Measurements from ENCODE around the gene LRP1. TPM values are rescaled to one million over a fixed set of nuclear protein-coding genes. Genes with fewer than 3 reads are reported as not detected.

The LRP1 gene
- total RNA-seq, 1 experiment from 2014 or later: 14.7 TPM

DNA sequence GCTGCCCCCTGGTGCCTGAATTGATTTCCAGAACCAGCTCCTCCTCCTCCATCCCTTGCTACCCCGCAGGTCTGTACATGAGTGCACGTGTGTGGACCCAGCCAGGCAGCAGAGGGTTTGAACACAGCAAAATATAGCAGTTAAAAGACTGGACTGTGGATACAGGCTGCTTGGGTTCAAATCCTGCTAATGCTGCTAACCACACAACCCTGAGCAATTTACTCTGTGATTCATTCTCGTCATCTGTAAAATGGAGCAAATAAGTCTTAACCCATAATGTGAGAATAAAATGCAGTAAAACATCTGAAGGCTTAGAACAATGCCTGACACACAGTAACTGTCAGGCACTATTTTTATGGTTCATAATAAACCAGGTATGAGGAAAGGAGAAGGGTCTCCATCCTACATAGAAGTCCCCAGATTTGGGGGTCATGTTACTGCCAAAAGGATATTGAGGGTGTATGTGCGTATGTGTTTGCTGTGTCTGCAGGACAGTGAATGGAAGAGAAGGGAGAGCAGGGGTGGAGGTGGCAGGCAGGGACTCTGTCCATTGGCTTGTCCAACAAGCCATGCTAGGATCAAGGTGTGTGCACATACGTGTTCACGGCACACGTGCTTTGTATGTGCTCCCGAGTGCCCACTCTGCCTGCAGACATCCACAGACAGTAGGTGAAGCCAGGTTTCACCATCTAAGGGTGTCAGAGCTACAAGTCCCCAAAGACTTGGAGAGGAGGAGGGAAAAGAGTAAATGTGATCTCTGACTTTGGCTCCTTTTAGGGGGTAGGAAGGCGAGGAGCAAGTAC, 15.6 kb upstream of the LRP1 start:
- Histone ChIP-seq H3K9me2 (replicated peaks; ENCODE audit: low read length) (no peaks in the 10 kb centered on the region), H3F3A (ENCODE audit: low read length, unreplicated experiment) (no peaks in the 10 kb centered on the region), H3K4me1 (ENCODE audit: insufficient read depth, low read length) (peaks cover 32% of the 10 kb centered on the region), H3K9me3 (ENCODE audit: low read length) (no peaks in the 10 kb centered on the region), H3K27ac (ENCODE audit: low read length) (peak overlapping the region; percentile 82), H3K27me3 (ENCODE audit: low read length) (no peaks in the 10 kb centered on the region), H4K20me1 (ENCODE audit: low read length) (no peaks in the 10 kb centered on the region), H3K36me3 (ENCODE audit: low read depth, low read length) (no peaks in the 10 kb centered on the region), H3K4me2 (ENCODE audit: low read length) (peak overlapping the region; percentile 95), H3K4me3 (ENCODE audit: low read length) (peak overlapping the region; percentile 69; the same call in 1 of the 2 replicates), H3K9ac (ENCODE audit: low read length) (peak overlapping the region; percentile 6; the same call in 1 of the 2 replicates), H3K79me2 (ENCODE audit: low read length) (no peaks in the 10 kb centered on the region), H2AFZ (ENCODE audit: low read length) (peak overlapping the region; percentile 74)
- DNase-seq: no peak
- ChIA-PET CTCF (interaction anchor here (0.8 to 2.6 kb wide), 8 partner anchors 11 to 104 kb away, joined by 4 to 78 read pairs (median 8); partner anchors contain the start of genes NAB2 and NEMP1), POLR2A (ENCODE audit: unreplicated experiment) (interaction anchor here (0.5 to 1.5 kb wide), 6 partner anchors 15 to 117 kb away, joined by 3 to 11 read pairs (median 6); partner anchors contain the start of gene LRP1)
- intact Hi-C loops (cut with micrococcal nuclease): loop anchor here (1.0 kb wide), 2 partner anchors 43 to 104 kb away; no protein-coding TSS in a partner anchor
- TF ChIP-seq, protein P1, sequence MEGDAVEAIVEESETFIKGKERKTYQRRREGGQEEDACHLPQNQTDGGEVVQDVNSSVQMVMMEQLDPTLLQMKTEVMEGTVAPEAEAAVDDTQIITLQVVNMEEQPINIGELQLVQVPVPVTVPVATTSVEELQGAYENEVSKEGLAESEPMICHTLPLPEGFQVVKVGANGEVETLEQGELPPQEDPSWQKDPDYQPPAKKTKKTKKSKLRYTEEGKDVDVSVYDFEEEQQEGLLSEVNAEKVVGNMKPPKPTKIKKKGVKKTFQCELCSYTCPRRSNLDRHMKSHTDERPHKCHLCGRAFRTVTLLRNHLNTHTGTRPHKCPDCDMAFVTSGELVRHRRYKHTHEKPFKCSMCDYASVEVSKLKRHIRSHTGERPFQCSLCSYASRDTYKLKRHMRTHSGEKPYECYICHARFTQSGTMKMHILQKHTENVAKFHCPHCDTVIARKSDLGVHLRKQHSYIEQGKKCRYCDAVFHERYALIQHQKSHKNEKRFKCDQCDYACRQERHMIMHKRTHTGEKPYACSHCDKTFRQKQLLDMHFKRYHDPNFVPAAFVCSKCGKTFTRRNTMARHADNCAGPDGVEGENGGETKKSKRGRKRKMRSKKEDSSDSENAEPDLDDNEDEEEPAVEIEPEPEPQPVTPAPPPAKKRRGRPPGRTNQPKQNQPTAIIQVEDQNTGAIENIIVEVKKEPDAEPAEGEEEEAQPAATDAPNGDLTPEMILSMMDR (conservative IDR thresholded peaks at IDR 0.05; ENCODE audit: low read depth, low read length): peak; percentile 91; the same call in 1 of the 2 replicates
- TF ChIP-seq EZH2 (IDR thresholded peaks at IDR 0.05; ENCODE audit: low read length, unreplicated experiment) (no peak), EZH2phosphoT487 (IDR thresholded peaks at IDR 0.05; ENCODE audit: borderline replicate concordance, low read length) (no peak)
- ATAC-seq: no peak
- BruUV-seq (replicated peaks): no TSS peak

DNA sequence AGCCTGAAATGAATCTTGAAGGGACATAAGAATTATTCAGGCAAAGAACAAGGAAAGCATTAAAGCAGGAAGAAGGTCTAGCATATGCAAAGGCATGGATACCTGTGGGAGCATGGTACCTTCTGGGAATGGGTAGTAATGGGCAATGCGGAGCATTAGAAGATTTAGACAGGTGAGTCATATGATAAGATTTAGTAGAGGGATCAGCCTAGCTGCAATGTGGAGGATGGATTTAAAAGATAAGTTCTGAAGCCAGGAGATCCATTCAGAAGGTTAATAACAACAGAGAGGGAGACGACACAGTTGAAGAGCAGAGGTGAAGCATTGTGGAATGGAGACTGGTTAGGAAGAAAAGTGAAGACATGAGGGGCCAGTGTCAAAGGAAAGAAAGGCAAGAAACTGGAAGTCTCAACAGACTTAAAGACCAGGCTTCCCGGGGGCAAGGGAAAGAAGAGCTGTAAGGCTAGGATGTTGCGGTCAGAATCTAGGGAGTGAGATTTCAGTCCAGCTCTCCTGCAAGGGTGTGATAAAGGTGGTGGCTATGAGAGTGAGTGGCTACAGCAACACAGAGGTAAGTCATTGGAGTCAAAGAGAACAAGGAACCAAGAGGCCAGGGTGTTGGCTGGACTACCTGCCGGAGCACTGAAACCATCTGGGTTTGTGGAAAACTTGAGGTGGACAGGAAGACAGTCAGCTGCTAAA, 11.6 kb upstream of the LRP1 start:
- H3F3A ChIP-seq (ENCODE audit: low read length, unreplicated experiment): no peaks in the 10 kb centered on the region
- no peaks in the 10 kb centered on the region for H3K36me3 ChIP-seq (ENCODE audit: low read depth, low read length)
- POLR2A ChIA-PET (ENCODE audit: unreplicated experiment): no interaction called here
- H3K27me3 ChIP-seq (ENCODE audit: low read length): no peaks in the 10 kb centered on the region
- H3K4me2 ChIP-seq (ENCODE audit: low read length): no peak overlapping the region
- H3K27ac ChIP-seq (ENCODE audit: low read length): no peak overlapping the region
- H3K79me2 ChIP-seq (ENCODE audit: low read length): no peaks in the 10 kb centered on the region
- H4K20me1 ChIP-seq (ENCODE audit: low read length): no peaks in the 10 kb centered on the region
- H2AFZ ChIP-seq (ENCODE audit: low read length): no peak overlapping the region
- no TSS peak for BruUV-seq (replicated peaks)
- CTCF ChIA-PET: interaction anchor here (0.6 kb wide), 1 partner anchor 66 kb away, joined by 3 read pairs; no protein-coding TSS in a partner anchor
- intact Hi-C loops (cut with micrococcal nuclease): no loop called here
- ATAC-seq: no peak
- no peak overlapping the region for H3K9ac ChIP-seq (ENCODE audit: low read length)
- peaks cover 29% of the 10 kb centered on the region for H3K4me1 ChIP-seq (ENCODE audit: insufficient read depth, low read length)
- no peak for DNase-seq
- no peak overlapping the region for H3K4me3 ChIP-seq (ENCODE audit: low read length)
- no peaks in the 10 kb centered on the region for H3K9me3 ChIP-seq (ENCODE audit: low read length)
- TF ChIP-seq EZH2 (IDR thresholded peaks at IDR 0.05; ENCODE audit: low read length, unreplicated experiment): no peak
- TF ChIP-seq EZH2phosphoT487 (IDR thresholded peaks at IDR 0.05; ENCODE audit: borderline replicate concordance, low read length): no peak
- TF ChIP-seq, protein P1 (conservative IDR thresholded peaks at IDR 0.05; ENCODE audit: low read depth, low read length): no peak
- H3K9me2 ChIP-seq (replicated peaks; ENCODE audit: low read length): no peaks in the 10 kb centered on the region
